Measurements from ENCODE around the gene ACTG2.

The ACTG2 gene

DNA sequence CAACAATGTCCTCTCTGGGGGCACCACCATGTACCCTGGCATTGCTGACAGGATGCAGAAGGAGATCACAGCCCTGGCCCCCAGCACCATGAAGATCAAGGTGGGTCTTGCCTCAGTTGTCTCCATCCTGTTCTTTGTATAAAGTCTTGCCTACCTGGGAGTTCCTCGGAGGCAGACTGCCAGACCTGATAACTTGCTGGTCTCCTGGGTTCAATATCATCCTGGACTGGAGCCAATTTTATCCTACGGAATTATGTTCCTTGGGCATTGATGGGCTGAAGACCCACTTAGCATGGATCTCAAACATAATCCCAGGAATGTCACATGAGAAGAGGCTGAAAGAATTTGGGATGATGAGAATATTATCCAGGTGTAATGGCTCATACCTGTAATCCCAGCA lies 23.9 kb downstream of the ACTG2 start:
- no peak overlapping the region for H3K4me3 ChIP-seq (ENCODE audit: low read depth, low read length)
- TF ChIP-seq, protein P1, sequence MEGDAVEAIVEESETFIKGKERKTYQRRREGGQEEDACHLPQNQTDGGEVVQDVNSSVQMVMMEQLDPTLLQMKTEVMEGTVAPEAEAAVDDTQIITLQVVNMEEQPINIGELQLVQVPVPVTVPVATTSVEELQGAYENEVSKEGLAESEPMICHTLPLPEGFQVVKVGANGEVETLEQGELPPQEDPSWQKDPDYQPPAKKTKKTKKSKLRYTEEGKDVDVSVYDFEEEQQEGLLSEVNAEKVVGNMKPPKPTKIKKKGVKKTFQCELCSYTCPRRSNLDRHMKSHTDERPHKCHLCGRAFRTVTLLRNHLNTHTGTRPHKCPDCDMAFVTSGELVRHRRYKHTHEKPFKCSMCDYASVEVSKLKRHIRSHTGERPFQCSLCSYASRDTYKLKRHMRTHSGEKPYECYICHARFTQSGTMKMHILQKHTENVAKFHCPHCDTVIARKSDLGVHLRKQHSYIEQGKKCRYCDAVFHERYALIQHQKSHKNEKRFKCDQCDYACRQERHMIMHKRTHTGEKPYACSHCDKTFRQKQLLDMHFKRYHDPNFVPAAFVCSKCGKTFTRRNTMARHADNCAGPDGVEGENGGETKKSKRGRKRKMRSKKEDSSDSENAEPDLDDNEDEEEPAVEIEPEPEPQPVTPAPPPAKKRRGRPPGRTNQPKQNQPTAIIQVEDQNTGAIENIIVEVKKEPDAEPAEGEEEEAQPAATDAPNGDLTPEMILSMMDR (IDR thresholded peaks at IDR 0.05; ENCODE audit: low read depth, low read length), result no peak

DNA sequence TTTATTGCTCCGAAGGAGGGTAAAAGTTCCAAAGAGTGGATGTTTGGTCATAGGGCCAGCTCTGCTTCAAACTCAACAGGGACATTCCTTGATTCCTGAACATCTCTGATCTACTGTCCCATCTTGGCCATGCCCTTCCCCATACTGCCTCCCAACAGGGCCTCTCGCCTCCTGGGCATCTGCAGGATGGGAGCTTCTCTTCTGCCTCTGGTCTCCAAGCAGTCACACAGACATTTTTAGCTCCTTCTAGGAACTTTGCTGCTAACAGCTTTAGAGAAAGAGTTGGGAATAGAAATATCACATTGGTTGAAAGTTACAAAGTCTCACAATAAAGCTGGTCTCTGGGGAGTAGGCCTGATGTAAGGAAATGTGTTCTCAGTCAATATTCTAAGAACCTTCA lies 24.5 kb downstream of the ACTG2 start:
- no peak overlapping the region for H3K4me3 ChIP-seq (ENCODE audit: low read depth, low read length)
- TF ChIP-seq, protein P1 (IDR thresholded peaks at IDR 0.05; ENCODE audit: low read depth, low read length), result no peak

DNA sequence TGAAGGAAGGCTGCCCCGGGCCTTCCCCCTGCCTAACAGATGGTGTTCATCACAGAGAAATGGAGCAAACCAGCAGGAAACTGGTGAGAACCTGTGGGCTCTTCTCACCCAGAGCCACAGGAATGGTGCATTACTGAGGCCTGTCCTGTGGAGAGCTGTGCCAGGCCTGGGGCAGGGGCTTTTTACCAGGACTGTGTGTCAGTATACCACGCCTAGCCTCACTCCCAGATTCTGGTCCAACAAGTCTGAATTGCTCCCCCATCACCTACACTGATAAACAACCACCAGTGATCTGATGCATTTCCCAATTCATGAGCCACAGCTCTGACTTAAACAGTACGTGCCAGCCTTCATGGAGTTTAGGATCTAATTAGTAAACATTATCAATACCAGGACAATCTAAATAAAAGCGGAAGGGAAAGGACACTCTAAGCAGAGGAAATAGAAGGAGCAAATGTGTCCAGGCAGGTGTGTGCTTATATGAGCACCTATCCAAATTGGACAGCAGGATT lies 24.9 kb downstream of the ACTG2 start:
- TF ChIP-seq, protein P1 (IDR thresholded peaks at IDR 0.05; ENCODE audit: low read depth, low read length), result no peak
- no peak overlapping the region for H3K4me3 ChIP-seq (ENCODE audit: low read depth, low read length)

DNA sequence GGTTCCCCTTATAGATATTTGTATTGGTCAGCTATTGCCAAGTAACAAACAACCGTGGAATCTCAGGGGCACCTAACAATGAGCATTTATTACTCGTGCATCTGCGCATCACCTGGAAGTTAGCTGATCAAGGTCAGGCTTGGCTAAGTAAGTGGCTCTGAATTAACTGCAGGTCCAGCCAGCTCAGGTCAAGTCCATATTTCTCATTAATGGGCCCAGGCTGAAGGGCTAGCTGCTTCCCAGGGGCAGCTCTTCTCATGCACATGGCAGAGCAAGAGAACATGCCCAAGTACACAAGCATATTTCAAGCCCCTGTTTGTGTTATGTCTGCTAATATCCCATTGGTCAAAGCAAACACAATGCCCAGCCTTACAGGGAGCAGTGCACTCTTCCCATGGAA lies 26.0 kb downstream of the ACTG2 start:
- TF ChIP-seq, protein P1 (IDR thresholded peaks at IDR 0.05; ENCODE audit: low read depth, low read length), result no peak

DNA sequence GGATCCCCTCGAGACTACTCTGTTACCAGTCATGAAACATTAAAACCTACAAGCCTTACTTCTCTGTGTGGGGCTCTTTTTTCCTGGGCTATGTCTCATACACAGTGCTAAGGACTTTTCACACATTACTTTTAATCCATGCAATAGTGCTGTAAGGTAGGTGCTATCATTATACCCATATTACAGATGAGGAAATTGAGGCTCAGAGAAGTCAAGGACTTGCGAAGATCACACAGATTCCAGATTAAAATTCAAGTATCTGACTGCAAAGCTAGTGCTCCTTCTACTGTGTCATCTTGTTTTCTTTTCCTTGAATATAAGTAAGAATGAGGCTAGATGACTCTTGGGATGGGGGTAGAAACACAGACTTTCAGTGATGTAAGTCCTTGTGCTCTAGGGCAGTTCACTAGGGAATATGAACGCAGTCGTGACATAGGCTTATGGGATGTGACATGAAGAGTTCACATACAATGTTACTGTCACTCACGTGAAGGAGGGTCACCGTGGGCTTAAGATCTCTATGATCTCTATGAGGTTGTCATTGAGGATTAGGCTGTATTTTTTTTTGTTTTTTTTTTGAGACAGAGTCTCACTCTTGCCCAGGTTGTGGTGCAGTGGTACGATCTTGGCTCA lies 26.9 kb downstream of the ACTG2 start:
- H3K4me3 ChIP-seq (ENCODE audit: low read depth, low read length), result no peak overlapping the region
- TF ChIP-seq, protein P1 (IDR thresholded peaks at IDR 0.05; ENCODE audit: low read depth, low read length), result no peak

More for the DNA sequence above, 26.0 kb downstream of the ACTG2 start:
- no peak overlapping the region for H3K4me3 ChIP-seq (ENCODE audit: low read depth, low read length)

DNA sequence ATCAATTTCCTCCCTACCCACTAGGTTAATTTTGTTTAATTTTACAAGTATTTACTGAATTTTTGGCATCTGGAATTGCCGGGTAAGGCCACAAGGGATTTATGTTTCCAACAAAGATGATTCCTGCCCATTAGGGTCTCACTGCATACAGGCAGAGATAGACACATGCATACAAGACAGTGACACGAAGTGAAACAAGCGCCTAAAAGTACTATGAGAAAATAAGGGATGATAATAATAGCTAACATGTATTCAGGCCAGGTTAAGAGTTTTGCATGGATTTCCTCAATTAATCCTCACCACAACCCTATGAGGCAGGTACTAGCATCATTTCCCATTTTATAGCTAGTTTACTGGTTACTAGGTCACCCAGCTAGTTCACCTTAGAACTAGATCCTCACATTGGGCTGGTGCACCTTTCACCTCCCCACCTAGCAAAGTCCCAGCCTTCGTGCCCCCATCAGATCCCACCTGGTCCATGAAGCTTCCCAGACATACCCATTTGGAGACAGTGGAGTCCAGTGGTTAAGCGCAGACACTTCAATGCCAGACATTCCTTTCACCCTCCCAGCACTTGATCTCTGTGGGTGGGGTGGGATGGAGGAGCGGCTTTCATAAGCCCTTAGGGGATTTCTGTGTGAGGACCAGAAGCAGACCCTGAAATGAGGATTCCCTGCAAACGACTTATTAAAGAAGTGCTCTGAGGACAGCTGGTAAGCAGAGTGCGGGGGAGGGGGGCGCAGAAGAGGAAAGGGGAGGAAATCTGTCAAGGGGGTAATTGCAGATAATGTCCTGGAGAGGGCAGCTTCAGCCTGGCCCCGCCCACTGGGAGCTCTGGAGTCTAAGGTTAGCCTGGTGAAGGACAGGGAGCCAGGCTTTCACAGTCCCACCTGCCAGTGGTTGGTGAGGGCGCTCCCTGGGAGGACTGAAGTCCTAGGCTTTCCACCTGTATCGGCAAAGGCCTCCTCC lies 28.1 kb downstream of the ACTG2 start:
- H3K4me3 ChIP-seq (ENCODE audit: low read depth, low read length), result no peak overlapping the region
- TF ChIP-seq, protein P1 (IDR thresholded peaks at IDR 0.05; ENCODE audit: low read depth, low read length), result peak; percentile 33; the same call in 1 of the 2 replicates

DNA sequence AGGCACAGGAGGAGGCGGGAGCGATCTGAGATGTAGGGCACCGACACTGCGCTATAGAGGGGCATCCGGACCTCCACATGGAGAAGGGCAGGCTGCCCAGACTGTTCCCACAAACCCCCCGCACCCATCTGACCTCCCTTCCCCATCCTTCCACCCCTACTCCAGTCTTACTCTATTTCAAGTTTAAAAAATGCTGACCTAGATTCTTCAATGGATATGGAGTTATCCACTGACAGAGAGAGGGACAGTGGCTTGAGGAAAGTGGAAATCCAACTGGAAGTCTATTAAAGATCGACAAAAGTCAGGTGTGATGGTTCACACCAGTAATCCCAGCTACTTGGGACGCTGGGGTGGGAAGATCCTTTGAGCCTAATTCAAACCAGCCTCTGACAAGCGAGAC lies 28.8 kb downstream of the ACTG2 start:
- TF ChIP-seq, protein P1 (IDR thresholded peaks at IDR 0.05; ENCODE audit: low read depth, low read length), result no peak
- H3K4me3 ChIP-seq (ENCODE audit: low read depth, low read length), result no peak overlapping the region
